ENCODE results near the gene ULK4. TPM values are rescaled to one million over a fixed set of nuclear protein-coding genes. Genes with fewer than 3 reads are reported as not detected.

ULK4 gene
- total and polyA plus RNA-seq, 10 donors = 2.0 to 33.3 (median 12.9) TPM

DNA sequence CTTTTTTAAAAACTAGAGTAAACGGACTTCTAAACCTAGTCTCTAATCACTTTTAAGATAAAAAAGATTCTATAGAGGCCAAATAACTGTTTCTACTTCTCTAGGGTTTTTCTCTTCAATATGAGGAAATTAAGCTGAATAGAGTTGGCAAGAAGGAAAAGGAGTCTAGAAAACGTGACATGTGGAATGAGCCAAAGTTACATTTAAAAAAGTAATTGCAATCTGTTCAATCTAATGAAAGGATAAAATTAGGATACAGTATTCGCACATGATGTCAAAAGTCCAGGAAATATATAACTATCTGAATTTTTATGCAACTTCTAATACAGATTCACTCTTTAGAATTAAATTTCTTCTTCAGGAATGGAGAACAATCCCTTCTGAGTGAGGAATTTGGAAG is 300.1 kb downstream of the ULK4 start:
- peaks cover 2 to 38% (median 33%) of the 10 kb centered on the region in 8 donors for H3K9me3 ChIP-seq
- H3K27ac ChIP-seq = no peak overlapping the region
- WGBS, 5 donors = 87 to 93% (median 89%) methylated on average over 3 of the region's 3 CpGs
- H3K4me3 ChIP-seq = no peak overlapping the region
- no peaks in the 10 kb centered on the region for H3K27me3 ChIP-seq (replicated peaks in 1 of 7)
- no peaks in the 10 kb centered on the region for H3K4me1 ChIP-seq
- intact Hi-C loops (cut with DNase I; ENCODE audit: low total_unique reads) = no loop called here
- peaks cover 0 to 36% (median 4%) of the 10 kb centered on the region in 6 donors for H3K36me3 ChIP-seq
- DNase-seq = no peak
- no peak for TF ChIP-seq POLR2AphosphoS5 (IDR thresholded peaks at IDR 0.05)
- TF ChIP-seq POLR2A (IDR thresholded peaks at IDR 0.05) = no peak
- no peak for TF ChIP-seq CTCF (IDR thresholded peaks at IDR 0.05 in 8 of 11, conservative IDR thresholded peaks at IDR 0.05 in 3 of 11)

- Histone ChIP-seq H3K4me1 (no peaks in the 10 kb centered on the region), H3K27me3 (replicated peaks in 1 of 7) (no peaks in the 10 kb centered on the region), H3K27ac (no peak overlapping the region), H3K36me3 (peaks cover 0 to 23% (median 0%) of the 10 kb centered on the region in 6 donors), H3K9me3 (peaks cover 2 to 26% (median 20%) of the 10 kb centered on the region in 8 donors), H3K4me3 (no peak overlapping the region)
- intact Hi-C loops (cut with DNase I; ENCODE audit: low total_unique reads) = no loop called here
- WGBS, 5 donors = 78 to 96% (median 83%) methylated on average over 1 of the region's 1 CpG
- TF ChIP-seq POLR2A (IDR thresholded peaks at IDR 0.05) = no peak
- no peak for TF ChIP-seq POLR2AphosphoS5 (IDR thresholded peaks at IDR 0.05)
- no peak for TF ChIP-seq CTCF (IDR thresholded peaks at IDR 0.05 in 8 of 11, conservative IDR thresholded peaks at IDR 0.05 in 3 of 11)
- no peak for DNase-seq
These were observed 301.4 kb downstream of the ULK4 start for GRCh38 chr3:41660510-41660909.

- no peak overlapping the region for H3K27ac ChIP-seq
- intact Hi-C loops (cut with DNase I; ENCODE audit: low total_unique reads) = no loop called here
- H3K4me1 ChIP-seq = no peaks in the 10 kb centered on the region
- no peaks in the 10 kb centered on the region for H3K27me3 ChIP-seq (replicated peaks in 1 of 7)
- DNase-seq = no peak
- no peak overlapping the region for H3K4me3 ChIP-seq
- H3K36me3 ChIP-seq = no peaks in the 10 kb centered on the region
- 78 to 85% (median 84%) methylated on average over 2 of the region's 2 CpGs for WGBS, 5 donors
- H3K9me3 ChIP-seq = peaks cover 0 to 1% (median 0%) of the 10 kb centered on the region in 8 donors
- TF ChIP-seq POLR2AphosphoS5 (IDR thresholded peaks at IDR 0.05) (no peak), POLR2A (IDR thresholded peaks at IDR 0.05) (no peak), CTCF (IDR thresholded peaks at IDR 0.05 in 8 of 11, conservative IDR thresholded peaks at IDR 0.05 in 3 of 11) (no peak)
These were observed 308.2 kb downstream of the ULK4 start for GRCh38 chr3:41653571-41654239.

DNA sequence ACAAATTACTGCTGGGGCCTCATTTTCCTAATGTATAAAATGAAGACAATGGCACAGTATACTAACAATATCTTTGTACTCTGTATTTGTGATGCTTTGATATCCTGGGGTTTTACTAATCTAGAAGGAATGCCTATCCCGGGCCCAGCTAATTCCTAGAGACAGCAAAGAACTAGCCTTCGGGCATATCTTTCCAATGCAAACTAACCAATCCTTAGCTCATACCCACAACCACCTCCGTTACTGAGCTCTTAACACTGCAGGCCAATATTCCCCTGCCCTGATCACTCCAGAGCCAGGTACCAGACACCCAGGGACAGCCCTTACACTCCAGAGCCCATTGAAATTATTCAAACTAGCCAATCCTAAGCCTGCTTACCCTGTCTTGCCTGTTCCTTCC is 309.0 kb downstream of the ULK4 start:
- Histone ChIP-seq H3K36me3 (no peaks in the 10 kb centered on the region), H3K27me3 (replicated peaks in 1 of 7) (no peaks in the 10 kb centered on the region), H3K4me3 (no peak overlapping the region), H3K27ac (no peak overlapping the region), H3K9me3 (peaks cover 0 to 9% (median 0%) of the 10 kb centered on the region in 8 donors), H3K4me1 (no peaks in the 10 kb centered on the region)
- intact Hi-C loops (cut with DNase I; ENCODE audit: low total_unique reads) = no loop called here
- TF ChIP-seq POLR2AphosphoS5 (IDR thresholded peaks at IDR 0.05) (no peak), POLR2A (IDR thresholded peaks at IDR 0.05) (no peak), CTCF (IDR thresholded peaks at IDR 0.05 in 8 of 11, conservative IDR thresholded peaks at IDR 0.05 in 3 of 11) (no peak)
- 86 to 97% (median 92%) methylated on average over 3 of the region's 3 CpGs for WGBS, 5 donors
- no peak for DNase-seq

Data from spleen (tissue), 11 donors.